Measurements from ENCODE around the gene CTIF.

Gene CTIF

GRCh38 chr18:48619501-48619900 lies 80.7 kb downstream of the CTIF start:
- no peak overlapping the region for H3K27ac ChIP-seq (ENCODE audit: low read length)
- H3K9ac ChIP-seq (ENCODE audit: low read length) = no peak overlapping the region
- H3K36me3 ChIP-seq (replicated peaks; ENCODE audit: low read depth, low read length) = peaks cover 5% of the 10 kb centered on the region
- H3K4me3 ChIP-seq (ENCODE audit: low read length) = no peak overlapping the region
- H3K27me3 ChIP-seq (ENCODE audit: low read depth, low read length) = no peaks in the 10 kb centered on the region
- no peaks in the 10 kb centered on the region for H3K79me2 ChIP-seq (ENCODE audit: low read length)
- H4K20me1 ChIP-seq (ENCODE audit: insufficient read depth, low read length) = peaks cover 42% of the 10 kb centered on the region
- TF ChIP-seq, protein P1, sequence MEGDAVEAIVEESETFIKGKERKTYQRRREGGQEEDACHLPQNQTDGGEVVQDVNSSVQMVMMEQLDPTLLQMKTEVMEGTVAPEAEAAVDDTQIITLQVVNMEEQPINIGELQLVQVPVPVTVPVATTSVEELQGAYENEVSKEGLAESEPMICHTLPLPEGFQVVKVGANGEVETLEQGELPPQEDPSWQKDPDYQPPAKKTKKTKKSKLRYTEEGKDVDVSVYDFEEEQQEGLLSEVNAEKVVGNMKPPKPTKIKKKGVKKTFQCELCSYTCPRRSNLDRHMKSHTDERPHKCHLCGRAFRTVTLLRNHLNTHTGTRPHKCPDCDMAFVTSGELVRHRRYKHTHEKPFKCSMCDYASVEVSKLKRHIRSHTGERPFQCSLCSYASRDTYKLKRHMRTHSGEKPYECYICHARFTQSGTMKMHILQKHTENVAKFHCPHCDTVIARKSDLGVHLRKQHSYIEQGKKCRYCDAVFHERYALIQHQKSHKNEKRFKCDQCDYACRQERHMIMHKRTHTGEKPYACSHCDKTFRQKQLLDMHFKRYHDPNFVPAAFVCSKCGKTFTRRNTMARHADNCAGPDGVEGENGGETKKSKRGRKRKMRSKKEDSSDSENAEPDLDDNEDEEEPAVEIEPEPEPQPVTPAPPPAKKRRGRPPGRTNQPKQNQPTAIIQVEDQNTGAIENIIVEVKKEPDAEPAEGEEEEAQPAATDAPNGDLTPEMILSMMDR (IDR thresholded peaks at IDR 0.05; ENCODE audit: low read depth, low read length) = no peak
- no peak for TF ChIP-seq EZH2phosphoT487 (IDR thresholded peaks at IDR 0.05; ENCODE audit: low read depth)
- no peak overlapping the region for H2AFZ ChIP-seq (ENCODE audit: low read depth, low read length)
- no peaks in the 10 kb centered on the region for H3K9me3 ChIP-seq (ENCODE audit: insufficient read depth, low read length)
- H3K4me2 ChIP-seq (ENCODE audit: low read length) = no peak overlapping the region
- peaks cover 24% of the 10 kb centered on the region for H3K4me1 ChIP-seq (ENCODE audit: low read length)

DNA sequence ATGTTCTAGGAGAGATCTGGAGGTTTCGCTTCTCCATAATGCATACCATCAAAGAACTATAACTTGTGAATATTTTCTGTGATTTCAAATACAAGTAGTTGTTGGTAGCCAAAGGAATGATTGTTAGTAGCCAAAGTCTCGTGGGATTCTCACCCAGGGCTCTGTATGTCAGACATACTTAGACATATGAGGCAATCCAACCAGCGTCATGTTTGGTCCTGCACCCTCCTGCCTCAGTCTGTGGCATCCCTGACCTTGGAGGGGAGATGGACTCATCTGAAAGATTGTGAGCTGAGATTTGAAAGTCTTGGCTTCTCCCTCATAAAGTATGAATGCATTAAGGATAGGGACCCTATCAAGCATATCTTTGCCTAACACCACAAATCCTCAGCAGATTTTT lies 81.2 kb downstream of the CTIF start:
- Histone ChIP-seq H3K9me3 (ENCODE audit: insufficient read depth, low read length) (no peaks in the 10 kb centered on the region), H3K4me3 (ENCODE audit: low read length) (no peak overlapping the region), H3K9ac (ENCODE audit: low read length) (no peak overlapping the region), H4K20me1 (ENCODE audit: insufficient read depth, low read length) (peaks cover 37% of the 10 kb centered on the region), H3K79me2 (ENCODE audit: low read length) (no peaks in the 10 kb centered on the region), H2AFZ (ENCODE audit: low read depth, low read length) (no peak overlapping the region), H3K27ac (ENCODE audit: low read length) (no peak overlapping the region), H3K4me2 (ENCODE audit: low read length) (no peak overlapping the region), H3K4me1 (ENCODE audit: low read length) (peaks cover 19% of the 10 kb centered on the region), H3K36me3 (replicated peaks; ENCODE audit: low read depth, low read length) (peaks cover 5% of the 10 kb centered on the region), H3K27me3 (ENCODE audit: low read depth, low read length) (no peaks in the 10 kb centered on the region)
- no peak for TF ChIP-seq EZH2phosphoT487 (IDR thresholded peaks at IDR 0.05; ENCODE audit: low read depth)
- TF ChIP-seq, protein P1 (IDR thresholded peaks at IDR 0.05; ENCODE audit: low read depth, low read length) = no peak

DNA sequence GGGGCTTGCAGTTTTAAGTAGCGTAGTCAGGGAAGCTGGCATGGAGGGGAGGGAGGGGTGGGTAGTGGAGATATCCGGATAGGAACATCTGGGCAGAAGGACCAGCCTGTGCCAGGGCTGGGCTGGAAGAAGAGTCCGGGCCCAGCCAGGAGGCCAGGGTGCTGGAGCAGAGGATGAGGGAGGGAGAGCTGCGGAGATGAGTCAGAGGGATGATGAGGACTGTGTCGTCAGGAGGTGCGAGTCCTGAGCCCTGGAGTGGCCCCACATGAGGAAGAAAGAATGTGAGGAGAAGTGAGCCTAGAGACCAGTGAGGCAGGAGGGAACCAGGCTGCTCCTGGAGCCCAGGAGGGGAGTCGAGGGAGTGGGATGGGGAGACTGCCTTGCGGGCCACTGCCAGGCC lies 82.4 kb downstream of the CTIF start:
- Histone ChIP-seq H3K9ac (ENCODE audit: low read length) (no peak overlapping the region), H3K36me3 (replicated peaks; ENCODE audit: low read depth, low read length) (peaks cover 8% of the 10 kb centered on the region), H3K9me3 (ENCODE audit: insufficient read depth, low read length) (no peaks in the 10 kb centered on the region), H3K27ac (ENCODE audit: low read length) (no peak overlapping the region), H3K4me3 (ENCODE audit: low read length) (no peak overlapping the region), H3K79me2 (ENCODE audit: low read length) (no peaks in the 10 kb centered on the region), H3K4me1 (ENCODE audit: low read length) (peaks cover 14% of the 10 kb centered on the region), H3K4me2 (ENCODE audit: low read length) (no peak overlapping the region), H4K20me1 (ENCODE audit: insufficient read depth, low read length) (peaks cover 26% of the 10 kb centered on the region), H3K27me3 (ENCODE audit: low read depth, low read length) (no peaks in the 10 kb centered on the region), H2AFZ (ENCODE audit: low read depth, low read length) (no peak overlapping the region)
- no peak for TF ChIP-seq EZH2phosphoT487 (IDR thresholded peaks at IDR 0.05; ENCODE audit: low read depth)
- TF ChIP-seq, protein P1 (IDR thresholded peaks at IDR 0.05; ENCODE audit: low read depth, low read length) = no peak

- Histone ChIP-seq H4K20me1 (ENCODE audit: insufficient read depth, low read length) (peaks cover 19% of the 10 kb centered on the region), H3K4me2 (ENCODE audit: low read length) (no peak overlapping the region), H2AFZ (ENCODE audit: low read depth, low read length) (no peak overlapping the region), H3K27ac (ENCODE audit: low read length) (no peak overlapping the region), H3K79me2 (ENCODE audit: low read length) (no peaks in the 10 kb centered on the region), H3K9me3 (ENCODE audit: insufficient read depth, low read length) (no peaks in the 10 kb centered on the region), H3K9ac (ENCODE audit: low read length) (no peak overlapping the region), H3K36me3 (replicated peaks; ENCODE audit: low read depth, low read length) (peaks cover 8% of the 10 kb centered on the region), H3K27me3 (ENCODE audit: low read depth, low read length) (no peaks in the 10 kb centered on the region), H3K4me1 (ENCODE audit: low read length) (peaks cover 14% of the 10 kb centered on the region), H3K4me3 (ENCODE audit: low read length) (no peak overlapping the region)
- TF ChIP-seq, protein P1 (IDR thresholded peaks at IDR 0.05; ENCODE audit: low read depth, low read length) = no peak
- no peak for TF ChIP-seq EZH2phosphoT487 (IDR thresholded peaks at IDR 0.05; ENCODE audit: low read depth)
These were observed 83.2 kb downstream of the CTIF start for GRCh38 chr18:48621815-48622555.
